Measurements from ENCODE around the gene C3orf18.
"Not testable (repeated sequence)": the region's sequence is repeated elsewhere in the genome, so short reads cannot be mapped to it uniquely, and the experiment has no call there.

Gene C3orf18

DNA sequence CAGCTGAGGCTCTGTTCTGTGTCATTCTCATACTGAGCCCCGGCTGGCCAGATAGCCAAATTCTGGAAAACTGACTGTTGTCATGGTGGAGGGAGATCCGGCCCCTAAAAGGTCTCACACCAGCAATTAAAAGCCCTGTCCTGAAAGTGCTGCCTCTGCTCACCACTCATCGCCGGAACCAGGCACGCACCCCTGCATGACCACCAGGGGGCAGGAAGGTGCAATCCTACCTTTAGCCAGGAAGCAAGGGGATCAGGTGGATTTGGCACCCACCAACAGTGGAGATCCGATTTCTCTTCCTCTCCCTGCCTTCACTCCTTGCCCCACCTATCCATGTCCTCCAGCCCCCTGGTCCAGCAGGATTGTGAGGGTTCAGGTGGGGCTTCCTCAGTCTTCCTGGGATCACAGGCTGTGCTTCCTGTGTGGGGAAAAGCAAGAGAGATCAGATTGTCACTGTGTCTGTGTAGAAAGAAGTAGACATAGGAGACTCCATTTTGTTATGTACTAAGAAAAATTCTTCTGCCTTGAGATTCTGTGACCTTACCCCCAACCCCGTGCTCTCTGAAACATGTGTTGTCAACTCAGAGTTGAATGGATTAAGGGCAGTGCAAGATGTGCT lies 48.0 kb downstream of the C3orf18 start:
- DNase-seq: peak; percentile 16

DNA sequence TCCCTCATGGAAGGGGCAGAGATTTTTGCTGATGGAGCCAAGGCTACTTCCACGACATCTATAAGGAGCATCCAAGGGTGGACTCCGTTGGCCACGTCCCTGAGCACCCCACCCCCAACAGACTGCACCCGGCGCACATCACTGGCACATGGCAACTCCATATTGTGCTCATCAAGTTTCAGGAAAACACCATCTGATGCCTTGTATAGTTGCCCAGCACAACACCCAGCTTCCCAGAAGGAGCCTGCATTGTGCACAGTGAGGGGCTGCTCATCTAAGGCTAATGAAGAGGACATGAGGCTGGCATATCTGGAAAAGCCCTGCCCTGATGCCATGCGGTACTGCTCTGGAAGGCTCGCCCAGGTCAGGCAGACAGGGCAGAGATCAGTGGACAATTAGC lies 49.1 kb downstream of the C3orf18 start:
- DNase-seq: no peak

DNA sequence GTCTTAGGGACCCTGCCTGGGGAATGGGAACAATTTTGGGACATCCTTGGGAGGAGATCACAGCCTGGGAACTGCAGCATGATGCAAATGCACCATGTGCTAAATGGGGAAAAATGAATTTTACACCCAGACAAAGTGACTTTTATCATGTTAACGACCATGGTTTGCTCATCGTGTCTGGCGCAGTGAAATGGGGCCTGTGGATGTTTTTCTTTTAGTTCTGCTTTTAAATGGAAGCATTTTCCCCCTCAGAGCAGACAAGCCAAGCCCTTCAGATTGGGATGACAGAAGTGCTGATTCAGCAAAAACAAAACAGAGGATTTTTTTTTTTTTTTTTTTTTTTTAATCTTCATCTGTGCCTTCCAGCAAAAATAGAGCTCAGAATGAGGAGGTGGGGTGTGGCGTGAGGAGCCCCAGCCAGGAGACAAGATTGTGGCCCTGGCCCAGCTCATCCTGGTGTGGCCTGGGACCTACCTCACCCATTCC lies 49.8 kb downstream of the C3orf18 start:
- no peak for DNase-seq

DNA sequence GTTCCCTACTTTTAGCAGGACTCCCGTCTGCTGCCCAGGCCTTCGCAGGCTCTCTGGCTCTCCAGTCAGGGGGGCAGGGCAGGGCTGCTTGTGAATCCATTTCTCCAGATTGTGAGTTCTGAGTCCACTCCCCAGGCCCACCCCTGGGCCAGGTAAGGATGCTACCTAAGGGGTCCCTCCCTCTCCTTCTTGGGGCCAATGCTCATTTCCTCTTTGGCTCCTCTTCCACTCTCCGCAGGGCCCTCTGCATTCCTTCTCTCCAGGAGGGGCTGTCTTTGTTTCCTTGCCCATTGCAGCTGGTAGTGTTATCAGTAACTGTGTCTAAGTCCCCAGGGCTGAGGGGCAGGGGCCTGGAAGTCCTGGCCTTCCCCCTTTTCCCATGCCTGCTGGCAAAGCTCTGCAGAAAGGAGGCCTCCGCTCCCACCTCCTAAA lies 51.1 kb downstream of the C3orf18 start:
- DNase-seq: no peak

DNA sequence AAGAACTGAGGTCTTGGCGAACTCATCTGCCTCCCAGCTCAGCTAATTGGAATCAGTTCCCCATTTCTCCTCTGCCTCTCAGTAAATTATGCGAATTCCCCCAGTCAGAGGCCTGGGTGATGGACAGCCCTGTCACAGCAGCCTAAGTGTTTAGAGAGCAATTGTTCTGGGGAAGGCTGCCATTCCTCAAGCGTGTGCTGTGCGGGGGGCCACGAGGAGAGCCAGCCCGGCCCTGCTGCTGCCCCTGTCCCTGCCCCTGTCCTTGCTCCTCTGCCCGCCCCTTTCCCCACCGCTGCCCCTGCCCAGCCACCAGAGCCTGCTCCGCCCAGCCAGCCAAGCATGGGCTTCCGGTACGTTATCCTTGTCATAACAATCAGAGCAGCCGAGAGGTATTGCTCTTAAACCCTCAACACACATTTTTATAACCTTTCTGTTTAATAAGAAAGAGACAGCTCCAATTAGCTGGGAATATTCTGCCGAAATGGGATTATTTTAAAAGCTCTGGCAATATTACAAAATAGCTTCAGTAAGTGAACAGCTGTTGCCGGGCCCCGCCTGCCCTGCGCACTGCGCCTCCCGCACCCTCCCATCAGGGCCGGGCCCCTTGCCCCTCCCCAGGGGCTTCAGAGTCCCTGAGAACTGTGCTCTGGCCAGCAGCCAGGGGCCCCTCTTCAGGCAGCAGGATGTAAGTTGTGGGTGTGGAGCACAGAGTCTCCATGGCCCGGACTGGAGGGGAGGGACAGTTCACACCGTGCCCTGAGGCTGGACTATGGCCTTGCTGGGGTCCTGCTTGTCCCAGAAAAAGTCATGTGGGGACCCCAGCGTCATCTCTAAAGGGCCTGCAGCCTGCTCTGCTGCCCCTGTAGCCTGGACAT lies 51.7 kb downstream of the C3orf18 start:
- DNase-seq: no peak

DNA sequence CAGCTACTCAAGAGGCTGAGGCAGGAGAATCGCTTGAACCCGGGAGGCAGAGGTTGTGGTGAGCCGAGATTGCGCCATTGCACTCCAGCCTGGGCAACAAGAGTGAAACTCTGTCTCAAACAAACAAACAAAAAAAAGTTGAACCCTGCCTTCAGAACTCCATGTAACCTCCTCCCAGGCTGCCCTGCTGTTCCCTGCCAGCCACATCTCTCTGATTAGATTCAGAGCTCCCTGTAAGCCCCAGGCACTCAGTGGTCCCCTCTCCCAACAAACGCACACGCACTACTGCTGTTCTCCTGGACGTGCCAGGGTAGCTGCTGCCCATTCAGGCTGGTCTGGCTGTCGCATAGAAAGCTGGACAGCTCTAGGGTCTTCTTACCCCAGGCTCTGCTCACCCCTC lies 54.6 kb downstream of the C3orf18 start:
- not testable (repeated sequence) for DNase-seq

DNA sequence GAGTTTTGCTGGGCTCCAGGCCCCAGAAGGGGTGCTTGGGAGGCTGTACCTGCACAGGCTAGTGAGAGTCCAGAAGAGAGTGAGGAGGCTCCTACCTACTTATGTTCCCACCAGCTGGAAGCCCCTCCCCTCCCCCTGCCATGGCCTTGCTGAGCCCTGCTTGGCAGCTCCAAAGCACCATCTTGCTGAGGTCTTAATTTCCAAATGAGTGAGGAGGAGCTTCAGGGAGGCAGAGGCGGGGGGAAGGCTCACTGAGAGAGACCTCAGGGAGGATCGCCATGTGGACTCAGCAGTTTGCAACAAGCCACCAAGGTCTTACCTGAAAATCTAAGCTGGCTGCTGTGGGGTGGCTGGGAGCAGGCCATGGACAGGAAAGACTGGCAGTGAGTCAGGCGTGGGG lies 55.4 kb downstream of the C3orf18 start:
- no peak for DNase-seq

DNA sequence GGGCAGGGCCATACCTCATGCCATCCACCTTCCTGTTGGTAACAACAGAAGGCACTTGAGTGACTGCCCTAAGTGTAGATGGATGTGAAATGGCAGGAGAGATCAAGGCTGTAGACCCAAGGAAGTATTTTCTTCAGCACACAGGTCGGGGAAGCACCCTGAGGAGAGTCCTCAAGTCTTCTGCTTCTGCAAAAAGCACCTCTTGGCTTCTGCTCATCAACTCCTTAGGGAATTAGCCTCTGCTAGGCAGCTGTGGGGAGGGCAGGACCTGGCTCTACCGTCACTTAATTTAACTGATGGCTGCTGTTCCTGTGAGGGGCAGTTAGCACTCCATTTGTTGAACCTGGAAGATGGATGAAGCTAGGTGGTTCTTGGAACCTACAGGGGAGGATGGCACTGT lies 57.2 kb downstream of the C3orf18 start:
- DNase-seq: no peak

DNA sequence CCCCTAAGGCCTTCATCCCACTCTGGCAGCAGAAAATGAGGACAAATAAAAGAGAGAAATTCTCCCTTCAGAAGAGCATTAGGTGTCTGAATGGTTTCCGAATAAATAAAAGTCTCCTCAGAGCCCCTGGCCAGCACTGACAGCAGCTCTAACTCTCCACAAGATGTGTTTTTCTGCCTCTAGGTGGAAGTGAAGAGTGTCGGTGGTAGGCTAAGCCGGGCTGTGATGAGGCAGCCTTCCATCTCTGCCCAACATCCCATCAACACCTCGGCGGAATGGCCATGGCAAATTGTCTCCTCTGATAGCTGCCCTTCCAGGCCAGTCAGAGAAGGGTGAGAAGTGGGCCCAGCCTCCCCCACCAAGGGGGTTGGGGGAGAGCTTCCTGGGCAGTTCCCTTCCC lies 57.8 kb downstream of the C3orf18 start:
- DNase-seq: no peak

DNA sequence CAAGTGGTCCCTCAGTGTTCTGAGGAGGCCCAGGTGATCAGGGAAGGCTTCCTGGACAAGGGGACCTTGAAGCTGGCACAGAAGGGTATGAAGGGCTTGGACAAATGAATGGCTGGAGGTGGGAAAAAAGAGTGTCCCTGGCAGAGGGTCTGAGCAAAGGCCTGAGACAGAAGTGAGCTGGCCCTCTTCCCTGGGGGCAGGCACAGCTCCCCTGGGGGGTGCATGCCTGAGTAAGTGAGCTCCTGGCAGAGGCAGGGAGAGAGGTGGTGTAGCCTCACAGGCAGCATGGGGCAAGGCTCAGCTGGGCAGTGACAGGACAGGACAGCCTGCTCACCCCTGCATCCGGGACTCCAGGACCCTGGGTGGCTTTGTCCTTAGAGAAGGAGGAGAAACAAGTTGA lies 58.7 kb downstream of the C3orf18 start:
- DNase-seq: no peak
